K562 (cell line): ENCODE measurements around the gene MID1IP1. TPM values are rescaled to one million over a fixed set of nuclear protein-coding genes. Genes with fewer than 3 reads are reported as not detected.
A peak's percentile ranks its signal among the peaks of the same experiment; 100 is the strongest.

Experiments
- ADNP ChIP-seq: fragments of 200-800 bp; sonication (Bioruptor generic); IDR thresholded peaks from 2 replicates; pipeline ENCODE4 v1.6.1; 2016; ENCODE audit warnings: missing genetic modification characterization, missing compliant biosample characterization
- ARNT ChIP-seq, 2 experiments: fragments of 450-650 bp; IDR thresholded peaks; 2 replicates each; pipeline ENCODE4 v1.6.1; 2016; ENCODE audit warnings: mild to moderate bottlenecking in 1 of 2
- KDM4B ChIP-seq, 2 experiments: fragments of 450-650 bp in 1 of 2; sonication (generic) in 1 of 2; IDR thresholded peaks; 2 replicates each; pipeline ENCODE4 v1.6.1; 2016 to 2017; ENCODE audit warnings: borderline replicate concordance in 2 of 2, antibody characterized with exemption in 1 of 2, low read depth in 1 of 2, mild to moderate bottlenecking in 1 of 2
- NFE2L1 ChIP-seq: fragments of 450-650 bp; IDR thresholded peaks from 2 replicates; pipeline ENCODE4 v1.6.1; 2016; ENCODE audit warnings: missing genetic modification characterization, low read depth, mild to moderate bottlenecking, missing compliant biosample characterization, moderate library complexity, borderline replicate concordance
- RAD51 ChIP-seq: fragments of 450-650 bp; IDR thresholded peaks from 2 replicates; pipeline ENCODE4 v1.7.1; 2016; ENCODE audit warnings: low read depth, mild to moderate bottlenecking, borderline replicate concordance
- SAP30 ChIP-seq: fragments of 200-600 bp; sonication (generic); IDR thresholded peaks from 2 replicates; pipeline ENCODE4 v1.6.1; 2012; ENCODE audit warnings: borderline replicate concordance, low read depth, mild to moderate bottlenecking, moderate library complexity, low read length, control low read depth, inconsistent platforms; ENCODE audit not compliant: insufficient read depth, poor library complexity, severe bottlenecking
- U2AF2 ChIP-seq: fragments of 200-400 bp; formaldehyde crosslinking; optimal IDR thresholded peaks from 2 replicates; pipeline ENCODE3; 2017; ENCODE audit warnings: low read depth, mild to moderate bottlenecking, low read length
- ZNF584 ChIP-seq: fragments of 200-800 bp; sonication (Bioruptor generic); IDR thresholded peaks from 2 replicates; pipeline ENCODE4 v1.6.1; 2016; ENCODE audit warnings: low read depth, mild to moderate bottlenecking, missing genetic modification characterization, missing compliant biosample characterization
- ZNF695 ChIP-seq: fragments of 450-650 bp; formaldehyde crosslinking; IDR thresholded peaks from 2 replicates; pipeline ENCODE4 v1.4.0; 2020; ENCODE audit warnings: mild to moderate bottlenecking, moderate library complexity
- polyA plus RNA-seq, 8 experiments: library from polyadenylated mRNA; depleted of rRNA in 4 of 8; stranded (reverse) in 5 of 8; unstranded in 3 of 8; fragments of >200 nt; fragmentation: Nextera tagmentation in 2 of 8; fragmentation: Illumina TruSeq in 1 of 8; extraction: Ambion mirVana in 2 of 8; extraction: Trizol in 1 of 8; gene quantifications; 2 replicates each; pipeline versions ENCODE4 v1.2.1 to v1.2.3, GENCODE V29; 2011 to 2014; ENCODE audit warnings: inconsistent platforms in 1 of 8, missing spikeins in 1 of 8
- total RNA-seq, 7 experiments: library from RNA; depleted of rRNA in 6 of 7; stranded (reverse); fragments of >200 nt in 6 of 7; fragmentation: Illumina TruSeq in 2 of 7; extraction: Trizol in 2 of 7; gene quantifications; 2 replicates each; pipeline versions ENCODE4 v1.2.1 to v1.2.3, GENCODE V29; 2011 to 2021; ENCODE audit warnings: low replicate concordance in 1 of 7
- TF ChIP-seq, protein P1 (sequence below): fragments of 450-650 bp; IDR thresholded peaks from 2 replicates; pipeline ENCODE4 v1.6.1; 2017; ENCODE audit warnings: antibody characterized with exemption, mild to moderate bottlenecking
- TF ChIP-seq, protein P2 (sequence below): sonication (generic); formaldehyde crosslinking; IDR thresholded peaks from 2 replicates; pipeline ENCODE4 v1.8.1; 2022; ENCODE audit warnings: missing genetic modification reagents
- TF ChIP-seq, protein P3 (sequence below): fragments of 250-450 bp; sonication (Bioruptor Pico); IDR thresholded peaks from 2 replicates; pipeline ENCODE4 v1.4.0; 2020; ENCODE audit warnings: mild to moderate bottlenecking
- TF ChIP-seq, protein P4 (sequence below), 2 experiments: IDR thresholded peaks; 2 replicates each; pipeline ENCODE4 v1.6.1; 2012; ENCODE audit warnings: improper control_type of control experiment in 2 of 2, low read depth in 2 of 2, low read length in 2 of 2, borderline replicate concordance in 1 of 2
- TF ChIP-seq, protein P5 (sequence below): fragments of 450-650 bp; formaldehyde crosslinking; IDR thresholded peaks from 2 replicates; pipeline ENCODE4 v1.4.0; 2020; ENCODE audit warnings: mild to moderate bottlenecking, mixed read lengths
- TF ChIP-seq, protein P6 (sequence below), 2 experiments: fragments of 450-650 bp in 1 of 2; sonication (generic) in 1 of 2; formaldehyde crosslinking; conservative IDR thresholded peaks; 2 replicates each; pipeline versions ENCODE4 v1.4.0 to v1.8.1; 2020 to 2022; ENCODE audit warnings: mild to moderate bottlenecking in 1 of 2, missing genetic modification reagents in 1 of 2

MID1IP1 gene
- total and polyA plus RNA-seq, 9 of the 15 experiments (the other 6 are each of a cell fraction or from before 2014, with no cell fraction given): 0.51 to 102 (median 27.5) TPM

DNA sequence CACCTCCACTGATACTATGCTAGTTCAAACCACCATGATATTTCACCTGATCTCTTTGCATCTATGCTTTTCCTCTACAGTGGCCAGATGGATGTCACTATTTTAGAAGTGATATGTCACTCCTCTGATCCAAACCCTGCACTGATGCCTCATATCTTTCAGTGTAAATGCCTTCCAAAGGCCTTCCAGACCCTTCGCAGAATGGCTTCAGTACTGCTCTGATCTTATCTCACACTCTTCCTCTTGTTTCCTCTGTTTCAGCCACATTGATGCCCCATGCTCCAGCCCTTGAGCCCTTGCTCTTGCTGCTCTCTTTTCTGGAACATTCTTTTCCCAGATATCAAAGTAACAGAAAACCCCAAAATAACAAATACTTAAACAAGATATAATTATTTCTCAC is 17.9 kb downstream of the MID1IP1 start (continued):
- TF ChIP-seq, protein P1, sequence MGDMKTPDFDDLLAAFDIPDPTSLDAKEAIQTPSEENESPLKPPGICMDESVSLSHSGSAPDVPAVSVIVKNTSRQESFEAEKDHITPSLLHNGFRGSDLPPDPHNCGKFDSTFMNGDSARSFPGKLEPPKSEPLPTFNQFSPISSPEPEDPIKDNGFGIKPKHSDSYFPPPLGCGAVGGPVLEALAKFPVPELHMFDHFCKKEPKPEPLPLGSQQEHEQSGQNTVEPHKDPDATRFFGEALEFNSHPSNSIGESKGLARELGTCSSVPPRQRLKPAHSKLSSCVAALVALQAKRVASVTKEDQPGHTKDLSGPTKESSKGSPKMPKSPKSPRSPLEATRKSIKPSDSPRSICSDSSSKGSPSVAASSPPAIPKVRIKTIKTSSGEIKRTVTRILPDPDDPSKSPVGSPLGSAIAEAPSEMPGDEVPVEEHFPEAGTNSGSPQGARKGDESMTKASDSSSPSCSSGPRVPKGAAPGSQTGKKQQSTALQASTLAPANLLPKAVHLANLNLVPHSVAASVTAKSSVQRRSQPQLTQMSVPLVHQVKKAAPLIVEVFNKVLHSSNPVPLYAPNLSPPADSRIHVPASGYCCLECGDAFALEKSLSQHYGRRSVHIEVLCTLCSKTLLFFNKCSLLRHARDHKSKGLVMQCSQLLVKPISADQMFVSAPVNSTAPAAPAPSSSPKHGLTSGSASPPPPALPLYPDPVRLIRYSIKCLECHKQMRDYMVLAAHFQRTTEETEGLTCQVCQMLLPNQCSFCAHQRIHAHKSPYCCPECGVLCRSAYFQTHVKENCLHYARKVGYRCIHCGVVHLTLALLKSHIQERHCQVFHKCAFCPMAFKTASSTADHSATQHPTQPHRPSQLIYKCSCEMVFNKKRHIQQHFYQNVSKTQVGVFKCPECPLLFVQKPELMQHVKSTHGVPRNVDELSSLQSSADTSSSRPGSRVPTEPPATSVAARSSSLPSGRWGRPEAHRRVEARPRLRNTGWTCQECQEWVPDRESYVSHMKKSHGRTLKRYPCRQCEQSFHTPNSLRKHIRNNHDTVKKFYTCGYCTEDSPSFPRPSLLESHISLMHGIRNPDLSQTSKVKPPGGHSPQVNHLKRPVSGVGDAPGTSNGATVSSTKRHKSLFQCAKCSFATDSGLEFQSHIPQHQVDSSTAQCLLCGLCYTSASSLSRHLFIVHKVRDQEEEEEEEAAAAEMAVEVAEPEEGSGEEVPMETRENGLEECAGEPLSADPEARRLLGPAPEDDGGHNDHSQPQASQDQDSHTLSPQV: peak; percentile 75; the same call in 1 of the 2 replicates
- TF ChIP-seq ZNF695 (CRISPR knock-in tag) (no peak), ADNP (no peak), U2AF2 (no peak), NFE2L1 (tag) (no peak), SAP30 (no peak), RAD51 (no peak), KDM4B (IDR thresholded peaks at IDR 0.05; ENCODE audit: borderline replicate concordance in 2 of 2, low read depth in 1 of 2) (no peak), ZNF584 (CRISPR knock-in tag) (peak; percentile 86), ARNT (IDR thresholded peaks at IDR 0.05) (no peak)
- TF ChIP-seq, protein P2, sequence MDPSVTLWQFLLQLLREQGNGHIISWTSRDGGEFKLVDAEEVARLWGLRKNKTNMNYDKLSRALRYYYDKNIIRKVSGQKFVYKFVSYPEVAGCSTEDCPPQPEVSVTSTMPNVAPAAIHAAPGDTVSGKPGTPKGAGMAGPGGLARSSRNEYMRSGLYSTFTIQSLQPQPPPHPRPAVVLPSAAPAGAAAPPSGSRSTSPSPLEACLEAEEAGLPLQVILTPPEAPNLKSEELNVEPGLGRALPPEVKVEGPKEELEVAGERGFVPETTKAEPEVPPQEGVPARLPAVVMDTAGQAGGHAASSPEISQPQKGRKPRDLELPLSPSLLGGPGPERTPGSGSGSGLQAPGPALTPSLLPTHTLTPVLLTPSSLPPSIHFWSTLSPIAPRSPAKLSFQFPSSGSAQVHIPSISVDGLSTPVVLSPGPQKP (CRISPR knock-in tag): no peak
- TF ChIP-seq, protein P3, sequence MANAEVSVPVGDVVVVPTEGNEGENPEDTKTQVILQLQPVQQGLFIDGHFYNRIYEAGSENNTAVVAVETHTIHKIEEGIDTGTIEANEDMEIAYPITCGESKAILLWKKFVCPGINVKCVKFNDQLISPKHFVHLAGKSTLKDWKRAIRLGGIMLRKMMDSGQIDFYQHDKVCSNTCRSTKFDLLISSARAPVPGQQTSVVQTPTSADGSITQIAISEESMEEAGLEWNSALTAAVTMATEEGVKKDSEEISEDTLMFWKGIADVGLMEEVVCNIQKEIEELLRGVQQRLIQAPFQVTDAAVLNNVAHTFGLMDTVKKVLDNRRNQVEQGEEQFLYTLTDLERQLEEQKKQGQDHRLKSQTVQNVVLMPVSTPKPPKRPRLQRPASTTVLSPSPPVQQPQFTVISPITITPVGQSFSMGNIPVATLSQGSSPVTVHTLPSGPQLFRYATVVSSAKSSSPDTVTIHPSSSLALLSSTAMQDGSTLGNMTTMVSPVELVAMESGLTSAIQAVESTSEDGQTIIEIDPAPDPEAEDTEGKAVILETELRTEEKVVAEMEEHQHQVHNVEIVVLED (CRISPR knock-in tag): peak; percentile 35; the same call in 1 of the 2 replicates
- TF ChIP-seq, protein P4, sequence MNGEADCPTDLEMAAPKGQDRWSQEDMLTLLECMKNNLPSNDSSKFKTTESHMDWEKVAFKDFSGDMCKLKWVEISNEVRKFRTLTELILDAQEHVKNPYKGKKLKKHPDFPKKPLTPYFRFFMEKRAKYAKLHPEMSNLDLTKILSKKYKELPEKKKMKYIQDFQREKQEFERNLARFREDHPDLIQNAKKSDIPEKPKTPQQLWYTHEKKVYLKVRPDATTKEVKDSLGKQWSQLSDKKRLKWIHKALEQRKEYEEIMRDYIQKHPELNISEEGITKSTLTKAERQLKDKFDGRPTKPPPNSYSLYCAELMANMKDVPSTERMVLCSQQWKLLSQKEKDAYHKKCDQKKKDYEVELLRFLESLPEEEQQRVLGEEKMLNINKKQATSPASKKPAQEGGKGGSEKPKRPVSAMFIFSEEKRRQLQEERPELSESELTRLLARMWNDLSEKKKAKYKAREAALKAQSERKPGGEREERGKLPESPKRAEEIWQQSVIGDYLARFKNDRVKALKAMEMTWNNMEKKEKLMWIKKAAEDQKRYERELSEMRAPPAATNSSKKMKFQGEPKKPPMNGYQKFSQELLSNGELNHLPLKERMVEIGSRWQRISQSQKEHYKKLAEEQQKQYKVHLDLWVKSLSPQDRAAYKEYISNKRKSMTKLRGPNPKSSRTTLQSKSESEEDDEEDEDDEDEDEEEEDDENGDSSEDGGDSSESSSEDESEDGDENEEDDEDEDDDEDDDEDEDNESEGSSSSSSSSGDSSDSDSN (IDR thresholded peaks at IDR 0.05; ENCODE audit: borderline replicate concordance in 1 of 2, low read depth in 2 of 2, low read length in 2 of 2): no peak
- TF ChIP-seq, protein P5, sequence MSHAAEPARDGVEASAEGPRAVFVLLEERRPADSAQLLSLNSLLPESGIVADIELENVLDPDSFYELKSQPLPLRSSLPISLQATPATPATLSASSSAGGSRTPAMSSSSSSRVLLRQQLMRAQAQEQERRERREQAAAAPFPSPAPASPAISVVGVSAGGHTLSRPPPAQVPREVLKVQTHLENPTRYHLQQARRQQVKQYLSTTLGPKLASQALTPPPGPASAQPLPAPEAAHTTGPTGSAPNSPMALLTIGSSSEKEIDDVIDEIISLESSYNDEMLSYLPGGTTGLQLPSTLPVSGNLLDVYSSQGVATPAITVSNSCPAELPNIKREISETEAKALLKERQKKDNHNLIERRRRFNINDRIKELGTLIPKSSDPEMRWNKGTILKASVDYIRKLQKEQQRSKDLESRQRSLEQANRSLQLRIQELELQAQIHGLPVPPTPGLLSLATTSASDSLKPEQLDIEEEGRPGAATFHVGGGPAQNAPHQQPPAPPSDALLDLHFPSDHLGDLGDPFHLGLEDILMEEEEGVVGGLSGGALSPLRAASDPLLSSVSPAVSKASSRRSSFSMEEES (CRISPR knock-in tag): no peak
- TF ChIP-seq, protein P6, sequence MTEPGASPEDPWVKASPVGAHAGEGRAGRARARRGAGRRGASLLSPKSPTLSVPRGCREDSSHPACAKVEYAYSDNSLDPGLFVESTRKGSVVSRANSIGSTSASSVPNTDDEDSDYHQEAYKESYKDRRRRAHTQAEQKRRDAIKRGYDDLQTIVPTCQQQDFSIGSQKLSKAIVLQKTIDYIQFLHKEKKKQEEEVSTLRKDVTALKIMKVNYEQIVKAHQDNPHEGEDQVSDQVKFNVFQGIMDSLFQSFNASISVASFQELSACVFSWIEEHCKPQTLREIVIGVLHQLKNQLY (CRISPR knock-in tag; conservative IDR thresholded peaks at IDR 0.05): no peak
